AG09309 (cell line): ENCODE data around the gene LHFPL2.

ENCODE experiments used
- DNase-seq: peaks from one replicate; pipeline ENCODE4 v3.0.0-alpha.2; 2010; ENCODE audit warnings: low read depth
- H3K4me3 ChIP-seq: 2 replicates; pipeline ENCODE4 v1.5.1; 2011; ENCODE audit warnings: mild to moderate bottlenecking, low read depth, low read length, moderate library complexity; ENCODE audit not compliant: control insufficient read depth
- TF ChIP-seq, protein P1 (sequence below): IDR thresholded peaks from 2 replicates; pipeline ENCODE4 v1.5.1; 2011; ENCODE audit warnings: mild to moderate bottlenecking, low read depth, low read length, inconsistent platforms; ENCODE audit not compliant: insufficient read depth, control insufficient read depth; ENCODE audit errors: missing control alignments

Gene LHFPL2

DNA sequence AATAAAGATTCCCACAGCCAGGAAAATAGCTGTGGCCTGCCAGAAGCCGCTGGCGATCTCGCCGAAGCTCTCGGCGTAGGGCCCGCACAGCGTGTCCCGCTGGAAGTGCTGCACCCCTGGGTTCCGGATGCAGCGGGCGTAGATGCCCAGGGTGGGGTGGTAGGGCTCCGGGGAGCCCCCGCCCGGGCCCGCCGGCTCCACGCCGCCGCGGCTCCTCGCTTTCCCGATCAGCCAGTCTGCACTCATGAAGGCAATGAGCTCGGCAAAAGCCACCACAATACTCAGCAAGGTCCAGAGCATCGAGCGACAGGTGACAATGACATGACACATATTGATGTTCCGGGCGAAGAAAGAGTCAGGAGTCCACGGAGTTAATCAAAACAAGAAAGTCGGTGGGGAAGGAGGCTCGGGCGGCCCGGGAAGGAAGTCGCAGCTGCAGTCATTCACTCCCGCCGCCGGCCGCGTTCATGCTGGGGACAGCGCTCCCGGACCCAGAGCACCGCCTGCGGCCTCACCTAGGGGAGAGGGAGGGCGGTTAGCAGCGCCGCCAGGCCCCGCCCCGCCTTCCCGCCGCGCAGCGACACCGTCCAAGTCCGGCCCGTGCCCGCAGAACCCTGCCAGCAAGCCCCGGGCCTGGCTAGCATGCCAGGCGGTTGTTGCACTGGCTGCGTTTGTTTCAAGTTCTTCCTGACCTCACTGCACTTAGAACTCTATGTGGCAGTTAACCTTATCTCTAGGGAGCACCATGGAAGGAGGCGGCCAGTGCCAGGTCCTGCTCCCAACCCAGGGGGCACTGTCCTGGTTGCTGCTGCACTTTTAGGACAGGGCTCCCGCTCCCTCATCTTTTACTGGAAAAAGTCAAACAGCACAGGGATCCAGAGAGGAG, 138.4 kb downstream of the LHFPL2 start:
- no peak for DNase-seq
- TF ChIP-seq, protein P1, sequence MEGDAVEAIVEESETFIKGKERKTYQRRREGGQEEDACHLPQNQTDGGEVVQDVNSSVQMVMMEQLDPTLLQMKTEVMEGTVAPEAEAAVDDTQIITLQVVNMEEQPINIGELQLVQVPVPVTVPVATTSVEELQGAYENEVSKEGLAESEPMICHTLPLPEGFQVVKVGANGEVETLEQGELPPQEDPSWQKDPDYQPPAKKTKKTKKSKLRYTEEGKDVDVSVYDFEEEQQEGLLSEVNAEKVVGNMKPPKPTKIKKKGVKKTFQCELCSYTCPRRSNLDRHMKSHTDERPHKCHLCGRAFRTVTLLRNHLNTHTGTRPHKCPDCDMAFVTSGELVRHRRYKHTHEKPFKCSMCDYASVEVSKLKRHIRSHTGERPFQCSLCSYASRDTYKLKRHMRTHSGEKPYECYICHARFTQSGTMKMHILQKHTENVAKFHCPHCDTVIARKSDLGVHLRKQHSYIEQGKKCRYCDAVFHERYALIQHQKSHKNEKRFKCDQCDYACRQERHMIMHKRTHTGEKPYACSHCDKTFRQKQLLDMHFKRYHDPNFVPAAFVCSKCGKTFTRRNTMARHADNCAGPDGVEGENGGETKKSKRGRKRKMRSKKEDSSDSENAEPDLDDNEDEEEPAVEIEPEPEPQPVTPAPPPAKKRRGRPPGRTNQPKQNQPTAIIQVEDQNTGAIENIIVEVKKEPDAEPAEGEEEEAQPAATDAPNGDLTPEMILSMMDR = no peak
- H3K4me3 ChIP-seq = peak overlapping the region; percentile 11

DNA sequence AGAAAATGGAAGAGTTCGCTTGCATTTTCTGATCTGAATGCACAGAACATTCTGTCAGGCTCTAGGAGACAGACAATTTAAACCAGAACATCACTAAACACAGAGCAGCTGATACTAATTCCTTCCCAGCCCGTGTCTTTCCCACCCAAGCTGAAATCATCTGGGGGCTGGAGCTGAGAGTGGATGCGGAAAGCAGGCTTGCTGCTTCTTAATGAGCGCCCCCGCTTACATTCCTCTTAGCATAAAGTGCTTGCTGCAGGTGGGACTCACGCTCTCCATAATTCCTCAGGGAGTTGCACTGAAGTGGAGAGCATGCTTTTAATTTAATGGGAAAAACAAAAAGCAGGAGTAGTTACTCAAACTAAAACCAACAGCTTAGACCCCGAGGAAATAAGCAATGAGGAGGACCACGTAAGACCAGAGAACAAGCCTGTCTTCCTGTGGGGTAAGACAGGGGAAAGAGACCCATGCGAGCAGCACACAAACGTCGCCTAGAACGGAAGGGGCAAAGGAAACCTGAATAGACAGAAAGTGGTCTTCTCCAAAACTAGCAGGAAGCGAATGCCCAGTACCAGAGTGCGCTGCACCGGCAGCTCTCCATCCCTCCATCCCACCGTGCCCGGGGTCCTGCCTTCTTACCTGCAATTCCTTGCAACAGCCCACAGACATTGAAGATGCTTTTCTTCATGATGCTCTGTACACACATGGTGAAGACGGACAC, 139.3 kb downstream of the LHFPL2 start:
- H3K4me3 ChIP-seq = no peak overlapping the region
- TF ChIP-seq, protein P1 = no peak
- no peak for DNase-seq

DNA sequence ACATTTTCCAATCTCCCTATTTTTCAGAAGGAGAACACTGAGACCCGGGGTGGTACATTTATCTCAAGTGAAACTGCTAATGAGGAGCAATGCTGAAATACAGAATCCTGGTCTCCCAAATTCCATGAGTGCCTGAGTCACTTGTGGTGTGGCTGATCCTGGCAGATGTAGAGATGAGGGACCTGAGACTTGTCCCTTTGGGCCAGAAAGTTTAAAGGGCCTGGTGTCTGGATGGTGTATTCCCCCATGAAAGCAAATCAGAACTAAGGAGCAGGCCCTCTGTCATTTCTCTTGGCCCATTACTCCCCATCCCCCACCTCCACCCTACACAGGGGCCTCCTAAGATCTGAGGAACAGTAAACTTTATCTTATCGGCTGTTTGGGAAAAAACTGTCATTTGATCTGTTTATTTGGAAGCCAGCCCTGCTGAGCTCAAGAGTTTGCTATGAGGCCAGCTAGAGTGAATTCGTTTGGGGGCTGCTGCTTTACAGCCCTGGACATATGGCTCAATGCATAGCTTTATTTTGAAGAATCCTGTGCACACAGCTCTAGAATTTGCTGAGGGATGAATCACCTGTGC, 140.3 kb downstream of the LHFPL2 start:
- no peak overlapping the region for H3K4me3 ChIP-seq
- TF ChIP-seq, protein P1 = no peak
- DNase-seq = no peak

GRCh38 chr5:78507531-78507930, 141.0 kb downstream of the LHFPL2 start:
- DNase-seq = no peak
- TF ChIP-seq, protein P1 = no peak
- H3K4me3 ChIP-seq = no peak overlapping the region

DNA sequence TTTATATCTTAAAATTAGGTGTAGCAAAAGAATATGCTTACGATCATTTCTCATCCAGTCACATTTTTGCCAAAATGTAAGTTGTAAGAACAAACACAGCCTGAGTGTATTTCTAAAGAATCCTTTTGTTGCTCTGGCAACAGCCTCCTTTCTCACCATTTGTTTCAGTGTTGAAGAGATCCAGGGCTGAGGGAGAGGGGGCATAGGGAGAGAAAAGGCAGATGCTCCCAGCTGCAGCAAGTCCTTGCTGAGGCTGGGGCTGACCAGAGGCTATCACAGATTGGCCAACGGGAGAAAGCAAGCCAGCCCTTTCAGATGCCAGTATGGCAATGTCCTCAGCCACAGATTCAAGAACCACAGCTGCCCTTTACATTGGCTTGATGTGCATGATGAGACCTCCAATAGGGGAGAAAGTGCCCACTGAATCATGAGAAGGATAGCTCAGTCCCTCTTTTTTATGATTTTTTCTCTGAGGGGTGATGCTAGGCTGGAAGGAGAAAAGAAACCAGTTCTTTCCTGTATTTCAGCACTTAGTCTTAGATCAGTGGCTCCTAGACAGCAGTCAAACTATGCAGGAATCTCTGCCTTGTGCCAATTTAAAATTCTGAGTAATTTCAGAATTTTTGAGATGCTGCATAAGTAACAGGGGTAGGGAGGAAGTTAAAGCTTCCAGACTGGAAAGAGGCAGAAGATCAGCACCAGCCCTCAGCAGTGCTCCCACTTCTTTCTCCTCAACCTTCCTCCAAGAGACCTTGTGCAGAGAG, 142.1 kb downstream of the LHFPL2 start:
- H3K4me3 ChIP-seq = no peak overlapping the region
- TF ChIP-seq, protein P1 = no peak
- DNase-seq = no peak

- H3K4me3 ChIP-seq = no peak overlapping the region
Observed at GRCh38 chr5:78505860-78506259, 142.7 kb downstream of the LHFPL2 start.

More at GRCh38 chr5:78505860-78506259, 142.7 kb downstream of the LHFPL2 start:
- no peak for DNase-seq
- TF ChIP-seq, protein P1 = no peak
